ENCODE data around the gene SLC37A1. TPM values are rescaled to one million over a fixed set of nuclear protein-coding genes. Genes with fewer than 3 reads are reported as not detected.

Gene SLC37A1
- total RNA-seq, 1 donor from 2014 or later: 29.3 TPM

DNA sequence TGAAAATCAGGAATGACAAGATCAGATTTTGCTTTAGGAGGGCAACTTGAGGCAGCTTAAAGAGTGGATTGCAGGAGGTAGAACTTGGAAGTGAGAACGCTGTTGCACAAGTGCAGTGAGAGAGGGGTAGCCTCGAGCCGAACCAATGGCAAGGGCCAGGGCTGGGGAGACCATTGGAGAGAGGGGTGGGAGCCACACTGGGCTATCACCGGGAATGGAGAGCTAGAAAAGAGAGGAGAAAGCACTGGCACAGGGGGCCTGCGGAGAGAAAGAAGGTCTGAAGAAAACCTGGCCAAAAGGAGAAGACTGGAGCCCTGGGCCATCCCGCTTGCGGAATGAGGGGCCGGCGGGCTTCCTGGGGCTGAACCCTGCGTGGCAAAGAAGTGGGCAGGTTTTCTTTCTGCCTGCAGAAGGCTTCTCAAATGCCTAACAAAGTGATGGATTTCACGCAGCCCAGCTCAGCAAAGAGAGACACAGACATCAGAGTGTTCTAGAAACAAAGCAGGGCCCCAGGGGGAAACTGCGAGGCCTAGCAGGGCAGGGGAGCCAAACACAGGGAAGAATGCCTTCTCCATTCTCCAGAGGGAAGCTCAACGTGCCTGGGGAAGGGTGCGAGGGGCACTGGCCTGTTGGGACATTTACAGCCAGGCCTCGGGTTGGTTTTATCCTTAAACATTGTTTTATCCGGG, 1.2 kb upstream of the SLC37A1 start:
- TF ChIP-seq, protein P1, sequence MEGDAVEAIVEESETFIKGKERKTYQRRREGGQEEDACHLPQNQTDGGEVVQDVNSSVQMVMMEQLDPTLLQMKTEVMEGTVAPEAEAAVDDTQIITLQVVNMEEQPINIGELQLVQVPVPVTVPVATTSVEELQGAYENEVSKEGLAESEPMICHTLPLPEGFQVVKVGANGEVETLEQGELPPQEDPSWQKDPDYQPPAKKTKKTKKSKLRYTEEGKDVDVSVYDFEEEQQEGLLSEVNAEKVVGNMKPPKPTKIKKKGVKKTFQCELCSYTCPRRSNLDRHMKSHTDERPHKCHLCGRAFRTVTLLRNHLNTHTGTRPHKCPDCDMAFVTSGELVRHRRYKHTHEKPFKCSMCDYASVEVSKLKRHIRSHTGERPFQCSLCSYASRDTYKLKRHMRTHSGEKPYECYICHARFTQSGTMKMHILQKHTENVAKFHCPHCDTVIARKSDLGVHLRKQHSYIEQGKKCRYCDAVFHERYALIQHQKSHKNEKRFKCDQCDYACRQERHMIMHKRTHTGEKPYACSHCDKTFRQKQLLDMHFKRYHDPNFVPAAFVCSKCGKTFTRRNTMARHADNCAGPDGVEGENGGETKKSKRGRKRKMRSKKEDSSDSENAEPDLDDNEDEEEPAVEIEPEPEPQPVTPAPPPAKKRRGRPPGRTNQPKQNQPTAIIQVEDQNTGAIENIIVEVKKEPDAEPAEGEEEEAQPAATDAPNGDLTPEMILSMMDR (IDR thresholded peaks at IDR 0.05; ENCODE audit: insufficient read depth, low read length, poor library complexity, severe bottlenecking): no peak
- no peak for DNase-seq (ENCODE audit: low read depth)
- Histone ChIP-seq H3K4me3 (ENCODE audit: low read depth, low read length) (no peak overlapping the region), H3K36me3 (ENCODE audit: control insufficient read depth, insufficient read depth, low read length) (no peaks in the 10 kb centered on the region), H3K27me3 (ENCODE audit: control insufficient read depth, insufficient read depth, low read length) (no peaks in the 10 kb centered on the region)

DNA sequence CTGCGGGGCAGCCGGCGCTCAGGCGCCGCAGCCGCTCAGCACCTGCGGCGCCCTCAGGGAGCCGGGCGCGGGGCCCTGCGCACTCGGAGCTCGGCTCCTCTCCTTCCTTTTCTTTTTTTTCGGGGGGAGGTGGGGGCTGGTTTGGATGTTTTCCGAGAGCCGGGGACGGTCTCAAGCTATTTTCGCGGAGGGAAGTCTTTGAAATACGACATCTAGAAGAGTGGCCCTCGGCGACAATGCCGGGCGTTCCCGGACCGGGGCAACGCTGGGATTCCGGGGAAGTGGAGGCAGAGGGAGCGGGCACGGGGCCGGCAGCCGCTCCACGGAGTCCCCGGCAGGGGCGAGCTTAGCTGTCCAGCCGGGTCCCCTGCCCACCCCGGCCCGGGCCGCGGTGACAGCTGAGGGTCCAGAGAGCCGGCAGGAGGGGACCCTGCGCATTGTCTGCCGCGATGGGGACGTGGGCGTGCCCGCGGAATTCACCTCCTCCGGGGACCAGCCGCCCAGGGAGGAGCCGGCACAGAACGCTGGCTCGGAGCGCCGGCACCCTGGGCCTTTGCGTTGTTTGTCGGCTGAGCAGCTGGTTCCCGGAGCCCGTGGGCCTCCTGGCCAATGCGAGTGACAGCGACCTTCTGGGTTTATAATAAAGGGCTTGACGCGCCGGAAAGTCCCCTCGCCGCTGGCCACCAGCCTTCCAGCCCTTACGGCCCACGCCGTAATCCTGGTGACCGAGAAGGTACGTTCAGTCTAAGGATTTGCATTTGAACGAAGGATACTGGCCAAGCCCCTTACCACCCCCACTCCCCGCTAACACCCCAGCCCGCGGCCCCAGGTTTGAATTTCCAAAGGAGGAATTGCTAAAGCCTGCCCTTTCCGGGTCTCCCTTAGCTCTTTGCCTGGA, 582 bp downstream of the SLC37A1 start:
- Histone ChIP-seq H3K4me3 (ENCODE audit: low read depth, low read length) (peak overlapping the region; percentile 75), H3K27me3 (ENCODE audit: control insufficient read depth, insufficient read depth, low read length) (no peaks in the 10 kb centered on the region), H3K36me3 (ENCODE audit: control insufficient read depth, insufficient read depth, low read length) (no peaks in the 10 kb centered on the region)
- no peak for DNase-seq (ENCODE audit: low read depth)
- TF ChIP-seq, protein P1 (IDR thresholded peaks at IDR 0.05; ENCODE audit: insufficient read depth, low read length, poor library complexity, severe bottlenecking): no peak

DNA sequence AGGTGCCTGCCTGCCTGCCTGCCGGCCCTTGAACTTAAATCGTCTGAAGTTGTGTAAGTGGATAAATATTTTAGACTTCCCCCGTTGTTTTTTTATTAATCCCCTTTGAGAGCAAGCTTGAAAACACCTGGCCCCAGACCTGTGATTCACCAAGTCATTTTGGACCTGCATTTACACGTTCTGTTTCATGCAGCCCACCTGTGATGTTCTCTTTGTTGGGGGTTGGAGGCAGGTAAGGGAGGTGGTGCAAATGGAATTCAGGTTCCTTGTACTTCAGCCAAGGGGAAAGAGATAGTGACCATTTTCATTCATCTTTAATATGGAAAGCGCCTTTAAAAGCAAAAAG, 1.2 kb downstream of the SLC37A1 start:
- TF ChIP-seq, protein P1 (IDR thresholded peaks at IDR 0.05; ENCODE audit: insufficient read depth, low read length, poor library complexity, severe bottlenecking): no peak
- Histone ChIP-seq H3K27me3 (ENCODE audit: control insufficient read depth, insufficient read depth, low read length) (no peaks in the 10 kb centered on the region), H3K4me3 (ENCODE audit: low read depth, low read length) (peak overlapping the region; percentile 75), H3K36me3 (ENCODE audit: control insufficient read depth, insufficient read depth, low read length) (no peaks in the 10 kb centered on the region)
- no peak for DNase-seq (ENCODE audit: low read depth)

DNA sequence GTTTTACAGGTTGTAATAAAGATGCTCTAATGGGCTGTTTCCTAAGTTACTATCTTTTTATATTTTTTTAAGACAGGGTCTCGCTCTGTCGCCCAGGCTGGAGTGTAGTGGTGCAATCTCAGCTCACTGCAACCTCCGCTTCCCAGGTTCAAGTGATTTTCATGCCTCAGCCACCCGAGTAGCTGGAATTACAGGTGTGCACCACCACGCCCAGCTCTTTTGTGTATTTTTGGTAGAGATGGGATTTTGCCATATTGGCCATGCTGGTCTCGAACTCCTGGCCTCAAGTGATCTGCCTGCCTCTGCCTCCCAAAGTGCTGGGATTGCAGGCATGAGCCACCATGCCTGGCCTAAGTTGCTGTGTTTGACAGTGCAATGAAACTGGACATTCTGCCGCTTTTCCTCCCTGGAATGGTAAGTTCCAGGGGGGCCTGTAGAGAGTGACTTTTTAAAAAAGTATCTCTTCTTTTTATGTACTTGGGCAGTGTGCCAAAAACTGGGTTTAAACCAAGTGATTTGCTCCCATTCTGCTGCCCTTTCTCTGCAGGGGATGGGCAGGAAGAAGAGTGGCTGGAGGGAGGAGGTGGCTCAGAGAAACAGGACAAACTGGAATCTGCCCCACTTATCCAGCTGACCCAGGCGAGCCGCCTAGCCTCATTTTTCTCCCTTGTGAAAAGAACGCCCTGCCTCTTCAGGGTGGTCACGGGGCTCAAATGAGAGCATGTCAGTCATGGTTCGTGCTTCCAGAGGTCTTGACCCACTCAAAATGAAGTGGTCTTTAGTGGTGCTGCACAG, 2.3 kb downstream of the SLC37A1 start:
- Histone ChIP-seq H3K27me3 (ENCODE audit: control insufficient read depth, insufficient read depth, low read length) (no peaks in the 10 kb centered on the region), H3K36me3 (ENCODE audit: control insufficient read depth, insufficient read depth, low read length) (no peaks in the 10 kb centered on the region), H3K4me3 (ENCODE audit: low read depth, low read length) (no peak overlapping the region)
- no peak for DNase-seq (ENCODE audit: low read depth)
- TF ChIP-seq, protein P1 (IDR thresholded peaks at IDR 0.05; ENCODE audit: insufficient read depth, low read length, poor library complexity, severe bottlenecking): no peak

DNA sequence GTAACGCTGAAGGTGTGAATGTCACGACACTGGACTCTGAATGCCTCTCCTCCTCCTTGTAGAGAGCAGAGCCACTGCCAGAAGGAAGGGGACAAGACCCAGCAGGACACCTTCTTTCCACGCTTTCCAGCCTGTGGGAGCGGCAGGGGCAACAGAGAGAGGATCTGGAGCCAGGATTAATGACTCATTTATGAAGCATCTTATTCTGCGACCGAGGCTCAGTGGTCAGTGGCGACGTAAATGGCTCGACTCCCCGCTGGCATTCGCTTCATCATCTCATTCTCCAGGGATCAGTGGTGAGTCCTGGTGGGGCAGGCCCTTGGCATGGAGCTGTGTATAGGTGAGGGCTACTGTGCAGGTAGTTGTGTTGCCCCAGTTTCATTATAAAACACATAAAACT, 4.6 kb downstream of the SLC37A1 start:
- Histone ChIP-seq H3K27me3 (ENCODE audit: control insufficient read depth, insufficient read depth, low read length) (no peaks in the 10 kb centered on the region), H3K36me3 (ENCODE audit: control insufficient read depth, insufficient read depth, low read length) (no peaks in the 10 kb centered on the region), H3K4me3 (ENCODE audit: low read depth, low read length) (no peak overlapping the region)
- peak; percentile 66 for DNase-seq (ENCODE audit: low read depth)
- TF ChIP-seq, protein P1 (IDR thresholded peaks at IDR 0.05; ENCODE audit: insufficient read depth, low read length, poor library complexity, severe bottlenecking): no peak

Measured in kidney epithelial cell (primary cell).